ENCODE data around the gene PLIN4.

The PLIN4 gene

DNA sequence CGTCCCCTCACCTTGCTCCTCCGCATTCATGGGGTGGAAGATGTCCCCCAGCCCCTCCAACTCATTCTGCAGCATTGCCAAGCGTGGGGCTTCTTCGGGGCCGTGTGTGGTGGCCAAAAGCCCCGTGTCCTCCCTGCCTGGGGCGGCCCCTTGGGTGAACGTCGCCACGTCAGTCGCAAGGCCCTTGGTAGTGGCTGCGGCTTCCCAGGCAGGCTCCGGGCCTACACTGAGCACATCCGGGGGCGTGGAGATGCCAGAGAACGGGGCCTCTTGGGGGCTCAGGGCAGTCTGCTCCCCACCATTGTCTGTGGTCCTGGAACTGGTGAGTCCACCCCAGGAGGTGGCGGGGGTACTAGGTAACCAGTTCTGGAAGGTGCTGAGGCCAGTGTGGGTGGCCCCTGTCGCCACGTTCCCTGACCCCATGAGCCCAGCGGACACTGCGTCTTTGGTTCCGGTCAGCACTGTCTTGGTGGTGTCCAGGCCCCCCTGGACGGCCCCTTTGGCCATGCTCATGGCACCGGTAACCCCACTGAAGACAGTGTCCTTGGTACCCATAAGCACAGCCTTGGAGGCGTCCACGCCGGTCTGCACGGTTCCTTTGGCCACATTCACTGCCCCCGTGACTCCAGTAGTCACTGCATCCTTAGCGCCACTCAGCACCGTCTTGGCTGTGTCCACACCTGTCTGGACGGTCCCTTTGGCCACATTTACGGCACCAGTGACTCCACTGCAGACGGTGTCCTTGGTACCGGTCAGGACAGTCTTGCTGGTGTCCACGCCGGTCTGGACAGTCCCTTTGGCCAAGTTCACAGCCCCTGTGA, 7.6 kb downstream of the PLIN4 start:
- no peaks in the 10 kb centered on the region for H3K9me3 Mint-ChIP-seq
- peaks cover 8% of the 10 kb centered on the region for H3K4me1 Mint-ChIP-seq
- CTCF ChIA-PET: interaction anchor here (3.0 kb wide), 1 partner anchor 14 kb away, joined by 11 read pairs; no protein-coding TSS in a partner anchor
- H3K27ac Mint-ChIP-seq: no peak overlapping the region
- H3K27me3 Mint-ChIP-seq: no peaks in the 10 kb centered on the region
- DNase-seq: no peak
- no peak overlapping the region for H3K4me3 Mint-ChIP-seq
- peaks cover 2% of the 10 kb centered on the region for H3K36me3 Mint-ChIP-seq

DNA sequence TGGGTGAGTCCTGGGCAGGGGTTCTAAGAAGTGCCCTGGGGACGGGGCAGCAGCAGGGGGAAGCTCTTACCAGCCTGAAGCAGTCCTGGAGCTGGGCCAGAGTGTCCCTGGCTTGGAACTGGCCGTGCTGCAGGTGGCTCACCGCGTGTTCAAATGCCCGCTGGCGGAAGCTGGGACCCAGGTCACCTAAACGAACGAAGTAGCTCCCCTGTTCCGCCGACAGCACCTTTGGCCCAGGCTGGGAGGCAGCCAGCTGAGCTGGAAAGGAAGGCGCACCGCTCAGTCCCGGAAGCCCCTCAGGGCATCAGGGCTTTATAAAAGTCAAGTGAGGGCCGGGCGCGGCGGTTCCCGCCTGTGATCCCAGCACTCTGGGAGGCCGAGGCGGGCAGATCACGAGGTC, 9.6 kb downstream of the PLIN4 start:
- Mint-ChIP-seq H3K36me3 (peaks cover 2% of the 10 kb centered on the region), H3K4me1 (peaks cover 8% of the 10 kb centered on the region), H3K27me3 (no peaks in the 10 kb centered on the region), H3K4me3 (no peak overlapping the region), H3K27ac (no peak overlapping the region), H3K9me3 (no peaks in the 10 kb centered on the region)
- CTCF ChIA-PET: interaction anchor here (0.6 to 3.0 kb wide), 3 partner anchors 13 to 257 kb away, joined by 3 to 11 read pairs (median 7); no protein-coding TSS in a partner anchor
- DNase-seq: no peak

DNA sequence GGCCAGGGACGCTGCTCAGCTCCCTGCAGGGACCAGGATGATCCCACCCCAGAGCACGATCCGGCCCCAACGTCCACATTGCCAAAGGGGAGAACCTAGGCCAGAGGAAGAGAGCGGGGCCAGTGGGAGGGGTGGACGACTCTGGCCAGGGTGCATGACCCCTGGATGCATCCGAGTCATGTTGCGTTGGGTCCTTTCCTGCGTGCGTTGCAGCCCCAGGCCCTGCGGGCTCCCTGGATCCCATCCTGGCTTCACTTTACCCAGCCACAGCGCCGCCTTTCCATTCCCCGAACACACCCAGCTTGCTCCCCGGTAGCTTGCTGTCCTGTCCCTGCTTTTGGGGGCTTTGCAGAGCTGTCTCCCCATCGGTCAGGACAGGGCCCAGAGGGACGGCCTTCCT, 10.5 kb downstream of the PLIN4 start:
- peaks cover 2% of the 10 kb centered on the region for H3K36me3 Mint-ChIP-seq
- H3K27ac Mint-ChIP-seq: no peak overlapping the region
- no peaks in the 10 kb centered on the region for H3K27me3 Mint-ChIP-seq
- DNase-seq: no peak
- CTCF ChIA-PET: interaction anchor here (3.0 kb wide), 1 partner anchor 17 kb away, joined by 11 read pairs; no protein-coding TSS in a partner anchor
- H3K4me1 Mint-ChIP-seq: peaks cover 8% of the 10 kb centered on the region
- no peak overlapping the region for H3K4me3 Mint-ChIP-seq
- H3K9me3 Mint-ChIP-seq: no peaks in the 10 kb centered on the region

- no peaks in the 10 kb centered on the region for H3K9me3 Mint-ChIP-seq
- CTCF ChIA-PET: interaction anchor here (1.3 kb wide), 1 partner anchor 17 kb away, joined by 3 read pairs; no protein-coding TSS in a partner anchor
- peaks cover 2% of the 10 kb centered on the region for H3K36me3 Mint-ChIP-seq
- H3K4me3 Mint-ChIP-seq: no peak overlapping the region
- no peaks in the 10 kb centered on the region for H3K27me3 Mint-ChIP-seq
- H3K4me1 Mint-ChIP-seq: peaks cover 8% of the 10 kb centered on the region
- H3K27ac Mint-ChIP-seq: no peak overlapping the region
- DNase-seq: no peak
Observed at GRCh38 chr19:4507150-4507452, 11.2 kb downstream of the PLIN4 start.

DNA sequence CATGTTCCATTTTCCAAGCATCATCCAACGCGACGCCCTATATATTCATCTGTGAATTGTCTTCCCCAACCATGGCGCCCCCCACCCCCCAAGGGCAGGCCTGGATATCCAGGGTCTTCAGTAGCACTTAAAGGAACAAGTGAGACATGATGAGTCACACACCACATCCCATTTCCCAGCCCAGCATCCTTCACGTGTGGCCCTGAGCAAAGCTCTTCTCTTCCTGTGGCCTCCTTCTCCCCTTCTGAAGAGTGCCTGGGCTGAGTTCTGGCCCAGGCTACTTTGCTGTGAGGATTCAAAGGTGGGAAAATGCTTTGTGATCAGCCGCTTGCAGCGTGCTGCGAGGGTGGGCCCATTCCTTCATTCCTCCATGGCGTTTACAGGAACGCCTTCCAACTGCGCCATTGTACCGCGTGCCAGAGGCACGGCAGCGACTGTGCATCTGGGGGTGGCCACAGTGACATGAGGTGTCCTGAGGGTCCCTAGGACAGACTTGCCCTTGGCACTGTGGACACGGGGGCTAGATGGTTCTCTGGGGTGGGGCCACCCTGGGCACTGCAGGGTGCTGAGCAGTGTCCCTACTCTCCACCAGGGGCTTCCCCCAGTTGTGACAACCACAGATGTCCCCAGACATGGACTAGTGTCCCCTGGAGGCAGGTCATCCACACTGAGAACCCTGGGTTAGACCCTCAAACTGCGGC, 11.7 kb downstream of the PLIN4 start:
- CTCF ChIA-PET: interaction anchor here (1.3 kb wide), 1 partner anchor 17 kb away, joined by 3 read pairs; no protein-coding TSS in a partner anchor
- no peak for DNase-seq
- Mint-ChIP-seq H3K4me3 (no peak overlapping the region), H3K27ac (peak overlapping the region; percentile 15), H3K27me3 (no peaks in the 10 kb centered on the region), H3K9me3 (no peaks in the 10 kb centered on the region), H3K4me1 (peaks cover 8% of the 10 kb centered on the region), H3K36me3 (peaks cover 2% of the 10 kb centered on the region)

- Mint-ChIP-seq H3K36me3 (peaks cover 2% of the 10 kb centered on the region), H3K27me3 (no peaks in the 10 kb centered on the region), H3K27ac (peak overlapping the region; percentile 15), H3K4me3 (no peak overlapping the region), H3K4me1 (peaks cover 8% of the 10 kb centered on the region), H3K9me3 (no peaks in the 10 kb centered on the region)
- no peak for DNase-seq
- CTCF ChIA-PET: interaction anchor here (1.3 kb wide), 1 partner anchor 18 kb away, joined by 3 read pairs; no protein-coding TSS in a partner anchor
Observed at GRCh38 chr19:4505570-4506448, 12.5 kb downstream of the PLIN4 start.

- H3K27ac Mint-ChIP-seq: no peak overlapping the region
- CTCF ChIA-PET: no interaction called here
- peaks cover 2% of the 10 kb centered on the region for H3K36me3 Mint-ChIP-seq
- H3K27me3 Mint-ChIP-seq: no peaks in the 10 kb centered on the region
- H3K9me3 Mint-ChIP-seq: no peaks in the 10 kb centered on the region
- H3K4me1 Mint-ChIP-seq: peaks cover 8% of the 10 kb centered on the region
- no peak for DNase-seq
- H3K4me3 Mint-ChIP-seq: no peak overlapping the region
Observed at GRCh38 chr19:4504891-4505569, 13.3 kb downstream of the PLIN4 start.

- H3K36me3 Mint-ChIP-seq: peaks cover 2% of the 10 kb centered on the region
- H3K27me3 Mint-ChIP-seq: no peaks in the 10 kb centered on the region
- no peaks in the 10 kb centered on the region for H3K9me3 Mint-ChIP-seq
- no peak overlapping the region for H3K27ac Mint-ChIP-seq
- H3K4me3 Mint-ChIP-seq: no peak overlapping the region
- CTCF ChIA-PET: no interaction called here
- H3K4me1 Mint-ChIP-seq: peaks cover 8% of the 10 kb centered on the region
- no peak for DNase-seq
Observed at GRCh38 chr19:4504297-4504701, 14.0 kb downstream of the PLIN4 start.

DNA sequence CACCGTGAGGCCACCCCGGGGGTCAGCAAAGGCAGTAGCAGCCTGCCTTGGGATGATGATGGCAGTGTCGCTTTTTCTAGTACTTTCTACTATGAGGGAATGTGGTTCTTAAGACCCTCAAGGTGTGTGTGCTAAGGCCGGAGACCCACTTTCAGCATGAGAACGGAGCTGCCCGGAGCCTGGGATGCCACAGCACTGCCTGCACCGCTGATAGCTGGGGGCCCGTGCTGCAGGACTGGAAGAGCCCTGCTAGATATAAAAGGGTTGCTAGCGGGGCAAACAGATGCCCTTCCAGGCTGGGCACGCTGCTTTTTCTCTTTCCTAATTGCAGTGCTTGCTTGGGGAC, 14.5 kb downstream of the PLIN4 start:
- Mint-ChIP-seq H3K4me1 (peaks cover 8% of the 10 kb centered on the region), H3K27ac (no peak overlapping the region), H3K9me3 (no peaks in the 10 kb centered on the region), H3K4me3 (no peak overlapping the region), H3K36me3 (peaks cover 2% of the 10 kb centered on the region), H3K27me3 (no peaks in the 10 kb centered on the region)
- no peak for DNase-seq
- CTCF ChIA-PET: no interaction called here

DNA sequence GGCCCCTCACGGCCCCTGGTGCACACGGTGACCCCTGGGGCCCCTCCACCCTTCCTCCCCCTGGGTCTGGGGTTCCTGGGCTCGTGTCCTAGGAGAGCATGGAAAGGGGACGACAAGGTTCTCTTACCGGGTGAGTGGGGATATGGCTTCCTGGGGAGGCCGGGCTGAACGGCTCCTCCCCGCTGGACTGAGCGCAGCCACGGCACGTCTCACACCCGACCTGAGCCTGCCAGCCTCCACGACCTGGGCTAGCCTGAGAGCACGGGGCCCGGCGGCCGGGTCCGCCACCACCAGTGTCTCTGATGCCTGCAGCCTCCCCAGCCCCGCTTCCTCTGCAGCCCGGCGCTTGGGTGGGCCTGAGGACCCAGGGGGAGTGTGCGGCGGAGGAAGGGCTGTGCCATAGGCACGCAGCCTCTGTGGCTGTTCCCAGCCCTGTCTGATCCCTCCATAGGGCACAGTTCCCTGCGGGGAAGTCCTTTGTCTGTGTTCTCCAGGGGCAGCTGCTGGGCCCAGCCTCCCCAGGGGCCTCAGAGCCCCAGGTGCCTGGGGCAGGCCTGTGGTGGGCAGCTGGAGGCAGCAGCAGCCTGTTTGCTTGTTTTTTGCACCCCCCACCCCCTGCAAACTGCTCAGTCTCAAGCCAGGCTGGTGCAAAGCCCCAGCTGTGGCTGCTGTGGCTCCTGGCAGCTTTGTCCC, 15.0 kb downstream of the PLIN4 start:
- Mint-ChIP-seq H3K27ac (no peak overlapping the region), H3K9me3 (no peaks in the 10 kb centered on the region), H3K36me3 (peaks cover 2% of the 10 kb centered on the region), H3K4me3 (no peak overlapping the region), H3K27me3 (no peaks in the 10 kb centered on the region), H3K4me1 (peaks cover 8% of the 10 kb centered on the region)
- no peak for DNase-seq
- CTCF ChIA-PET: no interaction called here

DNA sequence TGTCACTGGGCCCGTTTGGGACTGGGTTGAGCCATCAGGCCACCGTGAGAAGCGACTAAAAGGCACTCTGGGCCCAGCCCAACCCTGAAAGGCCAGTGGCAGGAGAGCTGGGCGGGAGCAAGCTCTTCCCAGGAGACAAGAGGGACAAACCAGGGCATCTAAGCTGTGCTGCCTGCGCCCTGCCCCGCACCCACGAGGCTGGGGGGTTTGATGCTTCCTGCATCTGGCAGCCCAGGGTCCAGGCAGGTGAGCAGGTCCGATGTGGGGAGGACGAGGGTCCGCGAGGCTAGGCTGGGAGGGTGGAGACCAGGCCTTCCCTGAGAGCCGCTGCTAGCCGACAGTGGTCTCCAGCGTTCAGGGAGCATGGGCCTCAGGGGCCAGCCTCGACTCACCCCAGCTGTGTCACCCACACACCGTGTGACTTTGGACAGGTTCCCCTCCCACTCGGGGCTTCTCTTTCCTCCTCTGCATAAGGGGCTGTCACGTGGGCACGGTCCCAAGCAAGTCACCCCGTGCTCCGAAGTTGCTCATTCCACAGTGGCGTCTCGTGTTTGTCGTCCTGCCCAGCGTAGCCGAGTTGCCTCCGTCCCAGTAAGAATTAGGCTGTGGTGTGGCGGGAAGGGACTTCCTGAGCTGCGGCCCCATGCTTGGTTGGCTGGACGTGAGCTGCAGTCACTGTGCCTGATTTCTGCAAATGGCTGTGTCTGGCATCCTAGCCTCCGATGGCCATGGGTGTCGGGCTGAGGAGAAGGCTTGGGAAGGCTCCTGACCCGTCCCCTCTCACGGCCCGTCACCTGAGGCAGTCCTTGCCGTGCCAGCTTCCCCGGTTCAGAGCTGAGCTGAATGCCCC, 15.8 kb downstream of the PLIN4 start:
- CTCF ChIA-PET: no interaction called here
- Mint-ChIP-seq H3K36me3 (peaks cover 2% of the 10 kb centered on the region), H3K27ac (no peak overlapping the region), H3K9me3 (no peaks in the 10 kb centered on the region), H3K27me3 (no peaks in the 10 kb centered on the region), H3K4me1 (peaks cover 8% of the 10 kb centered on the region), H3K4me3 (no peak overlapping the region)
- DNase-seq: no peak

DNA sequence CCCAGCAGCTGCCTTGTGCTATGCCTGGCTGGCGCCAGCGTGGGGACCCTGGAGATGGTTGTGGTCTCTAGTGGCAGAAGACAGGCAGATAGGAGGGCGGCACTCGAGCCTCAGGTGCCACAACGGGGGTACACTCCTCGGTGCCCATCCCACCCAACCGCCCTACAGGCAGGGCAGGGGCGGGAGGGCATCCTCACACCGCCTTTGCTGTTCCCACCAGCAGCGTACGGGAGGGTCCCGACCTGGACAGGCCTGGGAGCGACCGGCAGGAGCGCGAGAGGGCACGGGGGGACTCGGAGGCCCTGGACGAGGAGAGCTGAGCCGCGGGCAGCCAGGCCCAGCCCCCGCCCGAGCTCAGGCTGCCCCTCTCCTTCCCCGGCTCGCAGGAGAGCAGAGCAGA, 16.6 kb downstream of the PLIN4 start:
- peaks cover 2% of the 10 kb centered on the region for H3K36me3 Mint-ChIP-seq
- no peak overlapping the region for H3K27ac Mint-ChIP-seq
- no peak overlapping the region for H3K4me3 Mint-ChIP-seq
- H3K27me3 Mint-ChIP-seq: no peaks in the 10 kb centered on the region
- CTCF ChIA-PET: no interaction called here
- H3K9me3 Mint-ChIP-seq: no peaks in the 10 kb centered on the region
- DNase-seq: no peak
- peaks cover 6% of the 10 kb centered on the region for H3K4me1 Mint-ChIP-seq

All from activated naive CD4-positive, alpha-beta T cell treated with anti-CD3 and anti-CD28 coated beads, Interleukin-2, amount 10 ng/mL, durations not matched to agents 7 days and 5 days (primary cell).